ENCODE results near the gene HIVEP3. TPM values are rescaled to one million over a fixed set of nuclear protein-coding genes. Genes with fewer than 3 reads are reported as not detected.

Gene HIVEP3
- total and polyA plus RNA-seq, 2 donors: 2.8 to 3.1 TPM

GRCh38 chr1:41493626-41494350 is 424.9 kb downstream of the HIVEP3 start:
- Histone ChIP-seq H3K27ac (ENCODE audit: low read depth) (no peak overlapping the region), H3K4me1 (ENCODE audit: insufficient read depth) (no peaks in the 10 kb centered on the region), H3K36me3 (ENCODE audit: insufficient read depth) (no peaks in the 10 kb centered on the region), H3K4me3 (ENCODE audit: low read depth, low read length) (no peak overlapping the region)
- no peak for DNase-seq (ENCODE audit: extremely low spot score)
- WGBS: 90% methylated on average over 9 of the region's 9 CpGs

- 80% methylated on average over 5 of the region's 5 CpGs for WGBS
- H3K27ac ChIP-seq (ENCODE audit: low read depth): no peak overlapping the region
- DNase-seq (ENCODE audit: extremely low spot score): no peak
Observed at GRCh38 chr1:41493117-41493536, 425.6 kb downstream of the HIVEP3 start.

GRCh38 chr1:41492341-41492848 is 426.3 kb downstream of the HIVEP3 start:
- WGBS: 78% methylated on average over 7 of the region's 7 CpGs
- no peak for DNase-seq (ENCODE audit: extremely low spot score)
- Histone ChIP-seq H3K36me3 (ENCODE audit: insufficient read depth) (no peaks in the 10 kb centered on the region), H3K4me3 (ENCODE audit: low read depth, low read length) (no peak overlapping the region), H3K4me1 (ENCODE audit: insufficient read depth) (no peaks in the 10 kb centered on the region), H3K27ac (ENCODE audit: low read depth) (no peak overlapping the region)

More at GRCh38 chr1:41493117-41493536, 425.6 kb downstream of the HIVEP3 start:
- H3K4me1 ChIP-seq (ENCODE audit: insufficient read depth): no peaks in the 10 kb centered on the region
- H3K4me3 ChIP-seq (ENCODE audit: low read depth, low read length): no peak overlapping the region
- no peaks in the 10 kb centered on the region for H3K36me3 ChIP-seq (ENCODE audit: insufficient read depth)

- DNase-seq (ENCODE audit: extremely low spot score): no peak
- Histone ChIP-seq H3K27ac (ENCODE audit: low read depth) (no peak overlapping the region), H3K36me3 (ENCODE audit: insufficient read depth) (no peaks in the 10 kb centered on the region), H3K4me3 (ENCODE audit: low read depth, low read length) (no peak overlapping the region), H3K4me1 (ENCODE audit: insufficient read depth) (no peaks in the 10 kb centered on the region)
- 93% methylated on average over 2 of the region's 2 CpGs for WGBS
Observed at GRCh38 chr1:41490911-41491310, 427.8 kb downstream of the HIVEP3 start.

- Histone ChIP-seq H3K27ac (ENCODE audit: low read depth) (no peak overlapping the region), H3K4me3 (ENCODE audit: low read depth, low read length) (no peak overlapping the region), H3K36me3 (ENCODE audit: insufficient read depth) (no peaks in the 10 kb centered on the region), H3K4me1 (ENCODE audit: insufficient read depth) (no peaks in the 10 kb centered on the region)
- 94% methylated on average over 5 of the region's 5 CpGs for WGBS
- no peak for DNase-seq (ENCODE audit: extremely low spot score)
Observed at GRCh38 chr1:41489561-41489960, 429.2 kb downstream of the HIVEP3 start.

GRCh38 chr1:41488040-41488951 is 430.4 kb downstream of the HIVEP3 start:
- no peak for DNase-seq (ENCODE audit: extremely low spot score)
- no peaks in the 10 kb centered on the region for H3K36me3 ChIP-seq (ENCODE audit: insufficient read depth)
- H3K27ac ChIP-seq (ENCODE audit: low read depth): no peak overlapping the region
- H3K4me1 ChIP-seq (ENCODE audit: insufficient read depth): no peaks in the 10 kb centered on the region
- H3K4me3 ChIP-seq (ENCODE audit: low read depth, low read length): no peak overlapping the region
- WGBS: 85% methylated on average over 11 of the region's 11 CpGs

- Histone ChIP-seq H3K27ac (ENCODE audit: low read depth) (no peak overlapping the region), H3K4me1 (ENCODE audit: insufficient read depth) (no peaks in the 10 kb centered on the region), H3K36me3 (ENCODE audit: insufficient read depth) (no peaks in the 10 kb centered on the region), H3K4me3 (ENCODE audit: low read depth, low read length) (no peak overlapping the region)
- DNase-seq (ENCODE audit: extremely low spot score): no peak
- 63% methylated on average over 16 of the region's 16 CpGs for WGBS
Observed at GRCh38 chr1:41487126-41488039, 431.3 kb downstream of the HIVEP3 start.

GRCh38 chr1:41486371-41487125 is 432.2 kb downstream of the HIVEP3 start:
- H3K27ac ChIP-seq (ENCODE audit: low read depth): no peak overlapping the region
- DNase-seq (ENCODE audit: extremely low spot score): no peak
- H3K36me3 ChIP-seq (ENCODE audit: insufficient read depth): no peaks in the 10 kb centered on the region
- no peaks in the 10 kb centered on the region for H3K4me1 ChIP-seq (ENCODE audit: insufficient read depth)
- no peak overlapping the region for H3K4me3 ChIP-seq (ENCODE audit: low read depth, low read length)
- WGBS: 47% methylated on average over 23 of the region's 23 CpGs

- no peak for DNase-seq (ENCODE audit: extremely low spot score)
- Histone ChIP-seq H3K4me3 (ENCODE audit: low read depth, low read length) (no peak overlapping the region), H3K36me3 (ENCODE audit: insufficient read depth) (no peaks in the 10 kb centered on the region), H3K27ac (ENCODE audit: low read depth) (no peak overlapping the region), H3K4me1 (ENCODE audit: insufficient read depth) (no peaks in the 10 kb centered on the region)
- WGBS: 75% methylated on average over 4 of the region's 4 CpGs
Observed at GRCh38 chr1:41486053-41486370, 432.7 kb downstream of the HIVEP3 start.

GRCh38 chr1:41485605-41486004 is 433.1 kb downstream of the HIVEP3 start:
- 56% methylated on average over 5 of the region's 5 CpGs for WGBS
- Histone ChIP-seq H3K4me3 (ENCODE audit: low read depth, low read length) (no peak overlapping the region), H3K27ac (ENCODE audit: low read depth) (no peak overlapping the region), H3K4me1 (ENCODE audit: insufficient read depth) (no peaks in the 10 kb centered on the region), H3K36me3 (ENCODE audit: insufficient read depth) (no peaks in the 10 kb centered on the region)
- DNase-seq (ENCODE audit: extremely low spot score): no peak

- Histone ChIP-seq H3K4me1 (ENCODE audit: insufficient read depth) (no peaks in the 10 kb centered on the region), H3K36me3 (ENCODE audit: insufficient read depth) (no peaks in the 10 kb centered on the region), H3K27ac (ENCODE audit: low read depth) (no peak within 1 kb of the TSS), H3K4me3 (ENCODE audit: low read depth, low read length) (no peak within 1 kb of the TSS)
- no peak for DNase-seq (ENCODE audit: extremely low spot score)
- WGBS: 48% methylated on average over 27 of the region's 27 CpGs
Observed at GRCh38 chr1:41484402-41485241, 434.1 kb downstream of the HIVEP3 start, which contains the start of gene EDN2. Gene EDN2, minus strand, starts transcription at chr1:41484683. Its CDS starts 82 bp downstream, at chr1:41484601.

GRCh38 chr1:41483960-41484401 is 434.7 kb downstream of the HIVEP3 start:
- no peak for DNase-seq (ENCODE audit: extremely low spot score)
- Histone ChIP-seq H3K27ac (ENCODE audit: low read depth) (no peak overlapping the region), H3K4me1 (ENCODE audit: insufficient read depth) (no peaks in the 10 kb centered on the region), H3K4me3 (ENCODE audit: low read depth, low read length) (no peak overlapping the region), H3K36me3 (ENCODE audit: insufficient read depth) (no peaks in the 10 kb centered on the region)
- WGBS: 78% methylated on average over 9 of the region's 9 CpGs

Data from urinary bladder (tissue), 4 donors.